Stimulated activated CD4-positive, alpha-beta T cell treated with anti-CD3 and anti-CD28 coated beads, TNF-alpha, amount 100 ng/mL, for 4 hours (primary cell): ENCODE measurements around the gene RHBDL2.
"Not testable (repeated sequence)": the region's sequence is repeated elsewhere in the genome, so short reads cannot be mapped to it uniquely, and the experiment has no call there.

Experiments
- DNase-seq, 3 experiments: peaks; one replicate each; pipeline ENCODE4 v3.0.0-alpha.2; 2020; ENCODE audit warnings: low read depth in 3 of 3

RHBDL2 gene

GRCh38 chr1:38881487-38881886 lies 60.1 kb downstream of the RHBDL2 start, which contains the start of gene GJA9:
TSS of gene GJA9 (minus strand) at chr1:38881587. CDS start at chr1:38876098, 5,489 bp downstream.
- no peak for DNase-seq

- no peak for DNase-seq
Observed at GRCh38 chr1:38875811-38876210, 65.8 kb downstream of the RHBDL2 start.

- DNase-seq: peak; percentile 90 to 95 (median 91)
Observed at GRCh38 chr1:38873027-38873969, 68.3 kb downstream of the RHBDL2 start, which contains the start of gene MYCBP. TSS of gene MYCBP (minus strand) at chr1:38873348. CDS start at chr1:38873305, 43 bp downstream.

GRCh38 chr1:38872401-38873026 lies 69.1 kb downstream of the RHBDL2 start:
- DNase-seq: no peak

- no peak for DNase-seq
Observed at GRCh38 chr1:38870996-38871395, 70.6 kb downstream of the RHBDL2 start.

GRCh38 chr1:38867208-38867607 lies 74.4 kb downstream of the RHBDL2 start:
- no peak for DNase-seq

GRCh38 chr1:38865112-38865715 lies 76.4 kb downstream of the RHBDL2 start:
- no peak for DNase-seq

GRCh38 chr1:38860454-38860795 lies 81.2 kb downstream of the RHBDL2 start:
- DNase-seq: no peak

- peak; percentile 95 to 97 (median 96) for DNase-seq
Observed at GRCh38 chr1:38859561-38860453, 81.8 kb downstream of the RHBDL2 start, which contains the start of gene RRAGC. TSS of gene RRAGC (minus strand) at chr1:38859772. CDS start at chr1:38859646, 126 bp downstream.

GRCh38 chr1:38858833-38859560 lies 82.6 kb downstream of the RHBDL2 start:
- peak in 2 of 3 experiments; percentile 26 to 33 for DNase-seq

- DNase-seq: no peak
Observed at GRCh38 chr1:38852780-38853179, 88.8 kb downstream of the RHBDL2 start.

GRCh38 chr1:38848071-38848470 lies 93.6 kb downstream of the RHBDL2 start:
- DNase-seq: no peak

GRCh38 chr1:38846210-38846609 lies 95.4 kb downstream of the RHBDL2 start:
- no peak for DNase-seq

GRCh38 chr1:38845088-38845487 lies 96.5 kb downstream of the RHBDL2 start:
- DNase-seq: not testable (repeated sequence)

- no peak for DNase-seq
Observed at GRCh38 chr1:38840281-38840680, 101.3 kb downstream of the RHBDL2 start.

- DNase-seq: no peak
Observed at GRCh38 chr1:38839363-38839762, 102.3 kb downstream of the RHBDL2 start.

GRCh38 chr1:38836316-38836715 lies 105.3 kb downstream of the RHBDL2 start:
- DNase-seq: not testable (repeated sequence)
